ENCODE data around the gene MLYCD.
"Not testable (repeated sequence)": the region's sequence is repeated elsewhere in the genome, so short reads cannot be mapped to it uniquely, and the experiment has no call there.

MLYCD gene

DNA sequence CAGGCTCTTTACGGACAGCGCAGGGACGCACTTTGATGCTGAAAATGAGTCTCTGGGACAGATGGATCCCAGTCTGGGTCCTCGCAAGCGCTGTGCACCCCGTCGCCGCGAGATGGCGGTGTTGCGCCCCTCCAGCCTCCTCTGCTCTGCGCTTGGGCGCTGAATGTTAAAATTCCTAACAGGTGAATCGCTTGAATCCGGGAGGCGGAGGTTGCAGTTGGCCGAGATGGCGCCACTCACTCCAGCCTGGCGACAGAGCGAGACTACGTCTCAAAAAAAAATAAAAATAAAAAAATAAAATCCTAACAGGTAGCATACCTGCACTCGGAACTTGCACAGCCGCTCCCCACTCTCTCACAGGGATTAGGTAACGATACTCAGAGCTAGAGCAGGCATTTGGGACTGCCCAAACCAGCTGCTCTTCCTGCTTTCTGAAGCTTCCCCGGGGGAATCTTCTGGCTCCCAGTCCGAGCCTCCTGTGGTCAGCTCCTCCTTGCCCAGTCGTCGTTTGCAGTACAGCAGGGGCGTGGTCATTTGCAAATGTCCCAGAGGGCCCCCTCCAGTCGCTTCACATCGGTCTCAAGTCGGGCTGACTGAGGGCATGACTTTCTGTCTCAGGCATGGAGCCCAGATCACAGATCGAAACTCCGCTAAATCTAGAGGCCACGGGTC, 27.9 kb downstream of the MLYCD start:
- peak; percentile 64 for DNase-seq

DNA sequence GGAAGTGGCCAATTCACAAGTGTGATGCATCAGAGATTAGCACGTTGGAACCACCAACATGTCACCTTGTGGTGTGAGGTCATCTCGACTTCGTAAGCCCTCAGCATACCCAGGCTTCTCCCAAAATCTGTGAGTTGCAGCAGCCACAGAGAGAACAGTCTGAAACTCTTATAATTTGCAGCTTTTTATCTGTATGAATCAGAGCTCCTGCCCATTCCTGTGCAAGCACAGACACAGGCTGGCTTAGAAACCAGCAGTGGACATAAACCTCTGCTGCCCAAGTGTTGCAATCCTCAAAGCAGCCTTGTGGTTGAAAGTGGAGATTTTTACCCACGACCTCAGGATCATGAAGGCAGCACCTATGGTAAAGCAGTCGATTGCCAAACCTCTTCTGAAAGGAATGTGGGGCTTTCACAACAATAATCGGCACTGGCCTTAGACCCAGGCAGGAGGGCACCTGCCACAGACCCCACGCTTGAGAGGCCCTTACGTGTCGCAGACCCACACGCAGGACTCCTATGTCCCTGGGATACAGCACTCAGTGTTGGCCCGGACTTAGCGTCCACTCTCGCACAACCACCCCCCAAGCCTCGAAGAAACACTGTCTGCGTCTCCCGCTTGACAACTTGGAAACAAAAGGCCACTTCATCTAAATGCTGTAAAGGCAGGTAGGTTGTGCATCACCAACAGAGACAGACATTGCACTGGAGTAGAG, 29.6 kb downstream of the MLYCD start:
- DNase-seq, result no peak

DNA sequence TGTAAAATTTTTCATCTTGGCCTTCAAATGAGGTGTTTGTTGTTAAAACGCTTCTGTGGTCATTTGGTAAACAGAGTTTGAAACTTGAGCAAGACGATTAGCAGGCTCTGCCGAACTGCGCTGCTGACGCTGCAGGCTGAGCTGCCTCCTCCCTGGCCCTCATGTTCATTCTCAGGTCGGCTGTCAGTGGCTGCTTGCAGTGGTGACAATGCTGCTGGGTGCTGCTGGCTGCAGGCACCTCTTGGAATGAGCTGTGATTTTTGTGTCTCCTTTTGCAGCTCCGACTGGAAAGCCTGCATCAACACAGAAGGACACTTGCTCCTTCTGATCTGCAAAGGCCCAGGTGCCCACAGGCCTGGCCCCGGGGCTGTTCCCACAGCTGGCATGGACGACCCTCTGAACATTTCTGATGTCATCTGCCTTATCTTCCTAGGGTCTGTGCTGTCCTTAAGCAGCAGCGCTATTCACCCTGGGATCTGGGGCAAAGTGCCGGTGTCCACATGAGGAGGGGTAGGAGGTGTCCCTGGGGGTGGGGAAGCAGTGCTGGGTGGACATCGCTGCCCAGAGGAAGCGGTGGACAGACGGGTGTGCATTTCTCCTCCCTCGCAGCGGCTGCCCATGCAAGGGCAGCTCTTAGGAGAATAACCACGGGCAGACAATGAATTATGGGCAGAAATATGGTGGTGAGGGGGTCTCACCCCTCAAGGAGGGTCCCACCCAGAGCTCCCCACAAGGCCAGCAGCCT, 31.1 kb downstream of the MLYCD start:
- no peak for DNase-seq

DNA sequence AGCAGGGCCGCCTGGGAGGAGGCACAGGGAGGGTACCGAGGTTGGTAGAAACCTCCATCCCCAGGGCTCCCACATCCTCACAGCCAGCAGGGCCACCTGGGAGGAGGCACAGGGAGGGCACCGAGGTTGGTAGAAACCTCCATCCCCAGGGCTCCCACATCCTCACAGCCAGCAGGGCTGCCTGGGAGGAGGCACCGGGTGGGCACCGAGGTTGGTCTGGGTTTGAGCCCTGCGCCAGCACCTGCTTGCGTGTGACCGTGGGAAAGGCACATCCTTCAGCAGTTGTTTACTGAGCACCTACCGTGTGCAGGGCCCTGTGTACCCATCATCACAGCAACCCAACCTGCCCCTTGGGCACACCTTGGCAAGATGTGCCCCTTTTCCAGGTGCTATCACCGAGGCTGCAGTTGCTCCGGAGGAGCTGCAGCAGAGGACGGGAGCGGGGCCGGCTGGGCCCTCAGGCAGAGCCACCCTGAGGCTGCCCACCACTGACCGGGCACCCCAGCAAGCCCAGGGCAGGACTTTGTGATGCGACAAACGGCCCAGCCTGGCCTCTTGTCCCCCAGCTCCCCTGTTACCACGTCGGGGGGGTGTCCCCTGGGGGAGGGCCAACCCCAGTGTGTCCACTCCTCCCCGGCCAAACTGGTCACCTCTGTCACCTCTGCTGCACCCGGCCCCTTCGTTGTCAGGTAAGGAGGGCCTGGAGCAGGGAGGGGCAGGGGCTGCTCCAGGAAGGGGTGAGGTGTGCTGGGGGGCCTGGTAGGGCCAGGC, 32.0 kb downstream of the MLYCD start:
- no peak for DNase-seq

DNA sequence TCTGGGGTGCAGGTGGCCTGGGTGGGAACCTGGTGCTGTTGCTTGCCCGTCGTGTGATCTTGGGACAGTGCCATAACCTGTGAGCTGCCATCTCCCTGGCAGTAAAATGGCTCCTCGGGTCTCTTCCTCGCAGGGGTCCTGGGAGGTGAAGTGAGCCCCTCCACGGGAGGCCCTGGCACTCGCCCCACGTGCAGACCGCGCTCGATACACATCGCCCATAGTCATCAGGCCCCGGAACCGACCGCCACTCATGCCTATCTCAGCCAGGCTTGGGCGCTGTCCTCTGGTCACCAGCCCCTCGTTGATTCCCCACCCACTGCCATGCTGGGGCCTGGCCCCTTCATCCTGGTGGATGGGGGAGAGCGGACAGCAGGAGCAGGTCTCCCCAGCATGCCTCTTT, 32.6 kb downstream of the MLYCD start:
- DNase-seq, result no peak

DNA sequence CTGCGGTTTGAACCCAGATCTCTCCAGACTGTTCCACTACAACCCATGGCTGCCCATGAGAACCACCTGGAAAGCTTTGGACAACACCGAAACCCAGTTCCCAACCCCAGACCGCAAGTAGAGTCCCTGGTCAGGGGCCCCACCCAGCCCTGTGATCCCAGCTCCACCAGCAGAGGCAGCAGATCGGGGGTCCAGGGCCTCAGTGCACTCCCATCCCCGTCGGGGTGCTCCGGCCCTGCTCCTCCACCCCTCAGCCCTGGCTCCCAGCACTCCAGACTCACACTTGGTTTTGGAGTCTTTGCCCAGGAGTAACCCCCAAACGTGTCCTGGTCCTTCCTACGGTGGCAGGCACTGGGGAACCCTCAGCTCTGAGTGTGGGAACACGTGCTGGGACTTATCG, 33.4 kb downstream of the MLYCD start:
- no peak for DNase-seq

DNA sequence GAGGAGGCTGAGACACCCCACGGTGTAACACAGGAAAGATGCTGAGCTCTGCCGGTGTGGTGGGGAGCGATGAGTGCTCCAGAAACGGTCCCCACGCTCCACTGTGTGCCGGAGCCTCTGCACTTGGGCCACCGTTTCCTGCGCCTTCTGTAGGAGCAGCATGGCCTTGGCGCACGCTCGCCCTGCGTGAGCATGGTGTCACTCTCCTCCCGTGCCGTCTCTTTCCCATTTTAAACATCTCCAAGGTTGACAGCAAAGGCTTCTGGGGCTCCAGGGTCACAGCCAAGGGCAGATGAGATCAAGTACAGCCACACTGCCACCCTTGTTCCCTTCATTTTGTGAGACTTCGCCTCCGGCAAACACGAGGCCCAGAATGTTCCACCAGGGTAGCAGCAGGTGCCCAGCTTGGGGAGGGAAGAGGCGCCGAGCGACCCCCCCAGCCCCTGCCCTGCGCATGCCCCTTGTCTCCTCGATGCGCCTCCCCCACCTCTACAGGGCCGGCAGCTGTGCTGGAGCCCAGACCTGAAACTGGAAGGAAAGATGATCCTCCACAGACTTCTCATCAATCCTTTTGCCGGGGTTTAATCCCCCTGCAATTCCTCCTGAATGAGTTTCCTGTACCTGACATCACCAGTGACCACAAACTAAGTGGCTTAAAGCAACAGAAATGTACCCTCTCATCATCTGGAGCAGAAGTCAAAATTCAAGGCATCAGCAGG, 34.2 kb downstream of the MLYCD start:
- no peak for DNase-seq

DNA sequence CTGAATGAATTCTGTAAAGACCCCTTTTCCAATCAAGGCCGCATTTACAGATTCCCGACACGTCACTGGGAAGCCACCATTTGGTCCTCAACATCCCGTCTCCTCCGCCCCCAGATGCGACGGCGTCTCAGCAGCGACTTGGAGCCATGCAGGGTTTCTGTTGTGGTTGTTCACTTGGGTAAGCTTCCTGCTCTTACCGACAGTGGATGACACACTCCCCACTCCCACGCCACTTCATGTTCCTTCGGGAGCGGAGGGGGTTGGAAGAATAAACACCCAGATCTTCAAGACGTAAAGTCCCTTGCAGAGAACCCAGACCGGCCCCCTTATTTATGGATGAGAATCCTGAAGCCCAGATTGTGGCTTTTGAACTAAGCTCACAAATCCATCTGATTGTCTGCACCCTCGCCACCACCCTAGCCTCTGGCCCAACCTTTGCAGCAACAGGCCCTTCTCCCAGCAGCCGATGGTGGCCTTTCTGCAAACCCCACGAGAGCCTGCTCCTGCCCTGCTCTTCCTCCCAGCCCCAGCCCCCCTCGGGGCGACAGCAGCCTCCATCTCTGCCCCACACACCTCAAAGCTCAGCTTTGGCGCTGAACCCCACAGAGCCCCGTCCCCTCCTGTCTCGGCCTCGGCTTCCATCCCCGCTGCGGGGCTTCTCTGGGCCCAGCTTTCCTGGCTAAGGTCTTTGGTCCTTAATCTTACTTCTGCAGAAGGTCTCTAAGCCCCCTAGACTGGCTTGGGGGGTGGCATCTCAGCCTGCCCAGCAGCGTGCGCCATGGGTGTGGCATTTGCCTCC, 35.2 kb downstream of the MLYCD start:
- no peak for DNase-seq

DNA sequence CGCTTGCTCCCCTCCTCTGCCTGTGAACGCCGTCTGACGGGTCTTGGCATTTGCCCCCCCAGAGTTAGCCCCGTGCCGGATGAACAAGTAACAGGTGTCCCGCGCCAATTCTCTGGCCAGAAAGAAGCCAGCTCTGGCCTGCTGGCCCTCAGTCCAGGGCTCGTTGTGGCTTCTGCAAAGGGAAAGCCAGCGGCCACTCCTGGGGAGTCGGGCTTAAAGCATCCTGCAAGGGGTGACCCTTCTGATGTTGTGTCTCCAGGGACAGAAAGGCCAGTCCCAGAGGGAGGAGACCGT, 35.7 kb downstream of the MLYCD start:
- DNase-seq, result no peak

DNA sequence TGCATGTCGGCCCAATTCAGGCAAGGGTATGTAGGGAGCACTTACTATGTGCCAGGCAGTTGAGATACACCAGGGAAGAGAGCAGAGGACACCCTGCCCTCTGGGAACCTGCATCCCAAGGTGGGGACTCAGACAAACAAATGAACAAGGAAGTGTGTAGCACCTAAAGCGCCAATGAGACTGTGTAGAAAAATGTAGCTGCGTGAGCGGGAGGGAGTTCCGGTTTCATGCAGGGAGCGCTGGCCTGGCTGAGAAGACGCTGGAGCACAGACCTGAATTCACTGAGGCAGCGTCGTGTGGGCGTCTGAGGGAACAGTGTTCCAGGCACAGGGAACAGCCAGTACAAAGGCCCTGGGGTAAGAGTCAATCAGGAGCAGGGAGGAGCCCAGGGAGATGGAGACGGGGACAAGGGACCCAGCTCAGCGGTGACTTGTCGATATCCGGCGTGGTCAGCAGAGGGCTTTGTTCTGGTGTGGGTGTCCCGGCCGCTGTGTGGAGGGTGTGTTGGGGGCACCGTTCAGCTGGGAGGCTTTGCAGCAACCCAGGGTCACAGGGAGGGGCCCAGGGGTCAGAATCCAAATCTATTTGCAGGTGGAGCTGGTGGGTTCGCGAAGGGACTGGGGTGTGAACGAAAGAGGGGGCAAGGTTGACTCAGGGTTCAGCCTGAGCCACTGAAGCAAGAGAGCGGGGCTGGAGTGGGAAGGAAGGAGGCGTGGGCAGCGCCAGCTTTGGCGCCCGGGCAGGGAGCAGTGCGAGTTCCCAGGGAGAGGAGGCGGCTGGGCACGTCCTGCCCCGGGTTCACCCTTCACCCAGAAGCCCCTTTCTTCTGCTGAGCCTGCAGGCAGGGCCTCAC, 36.3 kb downstream of the MLYCD start:
- DNase-seq, result no peak

DNA sequence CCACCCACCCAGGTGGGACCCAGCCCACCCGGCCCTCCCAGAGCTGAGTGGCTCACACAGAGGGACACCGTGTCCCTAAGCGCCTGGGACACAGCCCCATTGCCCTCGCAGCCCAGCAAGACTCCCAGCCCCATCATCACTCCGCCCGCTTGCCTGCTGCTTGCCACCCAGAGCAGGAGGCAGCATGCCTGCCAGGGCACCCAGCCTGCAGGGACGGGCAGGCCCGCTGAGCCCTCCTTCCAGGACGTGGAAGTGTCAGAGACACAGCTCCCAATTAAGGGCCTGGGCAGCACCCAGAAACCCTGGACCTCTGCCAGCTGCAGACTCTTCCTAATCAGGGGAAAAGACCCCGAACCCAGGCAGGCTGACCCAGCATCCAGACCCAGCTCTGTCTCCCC, 36.9 kb downstream of the MLYCD start:
- DNase-seq, result no peak

DNA sequence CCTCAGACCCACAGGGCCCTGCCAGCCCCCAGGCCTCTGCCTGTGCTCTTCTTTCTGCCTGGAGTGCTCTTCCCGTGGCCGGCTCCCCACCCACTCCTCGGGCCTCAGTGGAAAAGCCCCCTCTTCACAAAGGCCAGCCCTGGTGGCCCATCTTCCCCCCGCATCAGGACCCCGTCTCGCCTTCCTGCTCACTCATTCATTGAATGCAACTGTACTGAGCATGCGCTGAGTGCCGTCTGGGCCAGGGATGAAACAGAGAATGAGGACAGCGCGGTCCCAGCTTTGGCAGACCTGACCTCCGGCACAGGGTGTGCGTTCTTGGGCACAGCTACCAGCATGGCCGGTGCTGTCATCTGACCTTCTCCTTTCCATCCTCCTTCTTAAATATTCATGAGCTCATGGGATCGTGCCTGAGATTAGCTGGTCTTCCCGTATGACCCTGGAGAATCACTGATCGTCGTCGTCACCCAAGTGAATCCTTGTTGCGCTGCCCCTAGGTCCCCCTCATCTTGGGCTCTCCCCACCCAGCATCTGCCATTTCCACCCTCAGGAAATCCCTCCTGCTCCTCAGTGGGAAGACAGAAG, 37.8 kb downstream of the MLYCD start:
- DNase-seq, result no peak

DNA sequence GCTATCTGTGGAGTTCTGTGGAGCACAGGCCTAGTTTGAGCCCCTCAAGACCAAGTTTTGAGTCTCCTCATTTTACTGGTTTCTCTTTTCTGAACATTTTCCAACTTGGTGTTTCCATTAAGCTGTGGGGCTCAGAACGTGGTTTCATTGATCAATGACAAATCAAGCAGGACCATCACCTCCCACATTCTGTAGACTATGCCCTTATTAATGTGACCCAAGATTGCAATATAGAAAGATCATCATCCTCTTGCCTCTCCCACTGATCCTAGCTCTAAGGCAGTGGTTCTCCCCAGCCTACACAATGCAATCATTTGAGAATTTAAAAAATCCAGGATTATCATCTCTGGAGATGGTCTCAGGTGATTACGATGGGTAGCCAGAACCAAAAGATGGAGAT, 38.4 kb downstream of the MLYCD start:
- DNase-seq, result no peak

DNA sequence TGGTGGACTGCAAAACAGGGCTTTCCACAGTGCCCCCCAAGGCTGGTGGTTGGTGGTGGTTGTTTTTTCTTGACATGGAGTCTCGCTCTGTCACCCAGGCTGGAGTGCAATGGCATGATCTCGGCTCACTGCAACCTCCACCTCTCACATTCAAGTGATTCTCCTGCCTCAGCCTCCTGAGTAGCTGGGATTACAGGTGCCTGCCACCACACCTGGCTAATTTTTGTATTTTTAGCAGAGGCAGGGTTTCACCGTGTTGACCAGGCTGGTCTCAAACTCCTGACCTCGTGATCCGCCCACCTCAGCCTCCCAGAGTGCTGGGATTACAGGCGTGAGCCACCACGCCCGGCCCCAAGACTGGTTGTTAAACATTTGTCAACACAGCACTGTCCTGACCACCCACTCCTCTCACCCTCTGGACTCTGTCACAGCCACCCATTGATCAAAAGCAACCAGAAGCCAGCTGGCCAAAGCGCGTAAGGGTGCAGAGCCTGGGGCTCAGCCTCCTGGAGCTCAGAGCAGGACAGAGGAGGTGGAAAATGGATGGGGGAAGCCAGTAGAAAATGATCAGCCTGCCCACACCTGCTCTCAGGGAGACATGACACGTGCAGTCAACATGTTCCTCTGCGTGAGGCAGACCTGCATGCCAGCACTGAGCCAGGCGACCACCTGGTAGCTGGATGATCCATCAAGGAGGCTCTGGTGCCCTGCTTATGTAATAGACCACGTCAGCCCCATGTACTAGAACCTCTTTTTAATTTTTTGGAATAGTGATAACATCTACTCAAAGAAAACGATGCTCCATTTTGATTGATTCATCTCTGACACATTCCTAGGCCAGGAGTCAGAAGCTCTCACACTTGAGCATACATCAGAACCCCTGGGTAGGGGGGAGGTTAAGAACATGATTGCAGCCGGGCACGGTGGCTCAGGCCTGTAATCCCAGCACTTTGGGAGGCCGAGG, 39.3 kb downstream of the MLYCD start:
- no peak for DNase-seq

DNA sequence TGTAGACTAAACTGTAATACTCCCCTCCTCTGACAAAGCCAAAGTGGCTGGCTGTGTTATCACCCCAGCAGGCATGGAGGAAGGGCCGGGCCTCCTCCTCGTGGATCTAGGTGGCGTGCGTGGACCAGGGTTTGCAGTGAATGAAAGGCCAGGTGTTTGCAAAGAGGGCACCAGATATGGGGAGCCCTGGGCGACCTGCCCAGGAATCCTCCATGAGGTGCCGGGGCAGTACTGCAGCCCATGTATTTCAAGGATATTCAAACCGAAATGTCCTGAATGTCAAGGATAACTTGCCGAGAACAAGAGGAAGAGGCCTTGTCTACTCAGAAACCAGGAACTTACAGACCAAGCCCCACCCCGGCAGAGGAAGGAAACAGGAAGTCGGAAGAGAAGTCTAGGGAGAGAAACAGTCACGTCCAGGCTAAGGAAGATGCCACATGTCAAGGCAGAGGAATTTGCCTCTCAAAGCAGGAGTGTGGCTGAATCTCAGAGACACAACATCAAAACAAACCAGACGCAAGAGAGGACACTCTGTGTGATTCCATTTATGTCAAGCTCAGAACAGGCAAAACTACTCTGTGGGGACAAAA, 40.4 kb downstream of the MLYCD start:
- no peak for DNase-seq

DNA sequence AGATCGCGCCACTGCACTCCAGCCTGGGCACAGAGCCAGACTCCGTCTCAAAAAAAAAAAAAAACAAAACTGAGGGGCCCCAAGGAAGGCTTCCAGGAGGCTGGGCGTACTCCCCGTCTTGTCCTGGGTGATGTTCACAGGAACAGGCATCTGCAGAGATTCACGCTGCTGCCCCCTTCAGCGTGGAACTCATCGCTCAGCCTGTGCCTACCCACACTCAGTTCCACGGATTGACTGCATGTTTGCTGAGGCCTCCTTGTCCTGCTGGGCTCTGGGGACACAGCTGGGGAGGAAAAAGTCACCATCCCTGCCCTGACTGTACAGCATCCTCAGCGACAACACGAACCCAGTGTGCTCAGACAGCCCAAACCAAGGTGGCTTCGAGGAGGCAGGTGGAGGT, 41.2 kb downstream of the MLYCD start:
- no peak for DNase-seq

DNA sequence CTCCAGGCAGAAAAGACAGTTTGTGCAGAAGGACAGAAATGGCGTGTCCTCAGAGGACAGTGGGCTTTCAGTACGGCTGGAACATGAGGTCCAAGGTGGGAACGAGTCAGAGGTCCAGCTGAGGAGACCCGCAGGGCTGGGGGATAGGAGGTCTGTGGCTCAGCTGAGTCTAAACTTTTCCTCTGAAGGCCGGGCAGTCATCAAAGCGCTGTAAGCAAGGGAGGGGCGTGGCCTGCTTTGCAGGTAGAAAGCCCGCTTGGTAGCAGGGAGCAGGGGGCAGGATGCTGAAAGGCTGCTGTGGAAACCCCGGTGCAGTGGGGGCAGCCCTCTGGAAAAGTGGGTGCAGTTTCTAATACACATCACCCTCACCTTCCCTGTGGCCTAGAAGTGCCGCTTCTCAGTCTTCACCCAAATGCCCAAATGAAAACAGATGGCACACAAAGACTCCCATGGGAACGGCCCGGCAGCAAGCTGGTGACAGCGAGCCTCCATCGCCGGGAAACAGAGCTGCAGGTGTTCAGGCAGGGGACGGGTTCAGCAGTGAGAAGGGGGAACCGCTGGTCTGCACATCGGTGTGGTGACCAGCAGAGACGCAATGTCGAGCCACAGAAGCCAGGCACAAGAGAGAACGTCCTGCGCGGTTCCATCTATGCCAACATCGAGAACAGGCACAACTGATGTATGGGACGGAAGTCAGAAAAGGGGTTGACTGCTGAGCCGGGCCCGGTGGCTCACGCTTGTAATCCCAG, 41.9 kb downstream of the MLYCD start:
- DNase-seq, result no peak

DNA sequence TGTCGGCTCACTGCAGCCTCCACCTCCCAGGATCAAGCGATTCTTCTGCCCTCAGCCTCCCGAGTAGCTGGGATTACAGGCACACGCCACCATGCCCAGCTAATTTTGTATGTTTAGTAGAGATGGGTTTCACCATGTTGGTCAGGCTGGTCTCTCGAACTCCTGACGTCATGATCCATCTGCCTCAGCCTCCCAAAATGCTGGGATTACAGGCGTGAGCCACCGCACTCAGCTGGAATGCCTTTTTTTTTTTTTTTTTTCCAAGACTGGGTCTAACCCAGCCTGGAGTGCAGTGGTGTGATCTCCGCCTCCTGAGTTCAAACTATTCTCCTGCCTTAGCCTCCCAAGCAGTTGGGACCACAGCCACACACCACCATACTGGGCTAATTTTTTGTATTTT, 42.6 kb downstream of the MLYCD start:
- not testable (repeated sequence) for DNase-seq

All from activated naive CD4-positive, alpha-beta T cell treated with Interleukin-2 at 50 U/mL for 16 hours (primary cell).